ENCODE data around the gene RPP40. TPM values are rescaled to one million over a fixed set of nuclear protein-coding genes. Genes with fewer than 3 reads are reported as not detected.

Gene RPP40, protein sequence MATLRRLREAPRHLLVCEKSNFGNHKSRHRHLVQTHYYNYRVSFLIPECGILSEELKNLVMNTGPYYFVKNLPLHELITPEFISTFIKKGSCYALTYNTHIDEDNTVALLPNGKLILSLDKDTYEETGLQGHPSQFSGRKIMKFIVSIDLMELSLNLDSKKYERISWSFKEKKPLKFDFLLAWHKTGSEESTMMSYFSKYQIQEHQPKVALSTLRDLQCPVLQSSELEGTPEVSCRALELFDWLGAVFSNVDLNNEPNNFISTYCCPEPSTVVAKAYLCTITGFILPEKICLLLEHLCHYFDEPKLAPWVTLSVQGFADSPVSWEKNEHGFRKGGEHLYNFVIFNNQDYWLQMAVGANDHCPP
- total RNA-seq: 6.9 and 22.4 TPM in 2 replicates

GRCh38 chr6:5003604-5004372 is at the start of gene RPP40:
TSS of gene RPP40 (minus strand) at chr6:5004037. CDS start at chr6:5004002, 35 bp downstream.

Other genes starting within 250 kb of the RPP40 start
- 78.1 and 85.7 TPM in 2 replicates for gene CDYL, start 227.6 kb downstream of the RPP40 start, total RNA-seq
- gene PPP1R3G, start 81.3 kb upstream of the RPP40 start, total RNA-seq: 0.38 and 0.98 TPM in 2 replicates